ENCODE measurements around the gene IQCK.

The IQCK gene

DNA sequence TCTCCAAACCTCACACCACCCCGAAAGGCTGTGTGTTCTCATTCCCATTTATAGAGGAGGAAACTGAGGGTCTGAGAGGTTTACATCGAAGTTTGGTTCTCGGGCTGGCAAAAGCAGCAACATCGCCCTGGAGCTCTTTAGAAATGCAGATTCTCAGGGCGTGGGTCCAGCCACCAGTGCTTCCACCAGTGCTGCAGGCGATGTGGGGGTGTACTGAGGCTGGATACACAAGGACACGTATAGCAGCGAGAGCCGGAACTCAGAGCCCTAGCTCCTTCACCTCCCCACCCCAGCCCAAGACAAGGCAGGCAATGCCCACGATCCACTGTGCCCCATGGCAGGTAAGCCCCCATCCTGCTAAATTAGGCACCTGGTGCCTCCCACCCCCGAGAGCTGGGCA lies 160.7 kb downstream of the IQCK start:
- no peaks in the 10 kb centered on the region for H3K27me3 ChIP-seq (ENCODE audit: low read depth, low read length)
- peaks cover 36% of the 10 kb centered on the region for H3K4me1 ChIP-seq (ENCODE audit: low read length)
- no peak overlapping the region for H2AFZ ChIP-seq (ENCODE audit: low read depth, low read length)
- no peak overlapping the region for H3K9ac ChIP-seq (ENCODE audit: low read length)
- H3K9me3 ChIP-seq (ENCODE audit: insufficient read depth, low read length): no peaks in the 10 kb centered on the region
- no peaks in the 10 kb centered on the region for H4K20me1 ChIP-seq (ENCODE audit: insufficient read depth, low read length)
- H3K4me2 ChIP-seq (ENCODE audit: low read length): no peak overlapping the region
- H3K27ac ChIP-seq (ENCODE audit: low read length): no peak overlapping the region
- peaks cover 30% of the 10 kb centered on the region; the same call in 1 of the 2 replicates for H3K79me2 ChIP-seq (ENCODE audit: low read length)
- H3K36me3 ChIP-seq (replicated peaks; ENCODE audit: low read depth, low read length): no peaks in the 10 kb centered on the region
- TF ChIP-seq, protein P1, sequence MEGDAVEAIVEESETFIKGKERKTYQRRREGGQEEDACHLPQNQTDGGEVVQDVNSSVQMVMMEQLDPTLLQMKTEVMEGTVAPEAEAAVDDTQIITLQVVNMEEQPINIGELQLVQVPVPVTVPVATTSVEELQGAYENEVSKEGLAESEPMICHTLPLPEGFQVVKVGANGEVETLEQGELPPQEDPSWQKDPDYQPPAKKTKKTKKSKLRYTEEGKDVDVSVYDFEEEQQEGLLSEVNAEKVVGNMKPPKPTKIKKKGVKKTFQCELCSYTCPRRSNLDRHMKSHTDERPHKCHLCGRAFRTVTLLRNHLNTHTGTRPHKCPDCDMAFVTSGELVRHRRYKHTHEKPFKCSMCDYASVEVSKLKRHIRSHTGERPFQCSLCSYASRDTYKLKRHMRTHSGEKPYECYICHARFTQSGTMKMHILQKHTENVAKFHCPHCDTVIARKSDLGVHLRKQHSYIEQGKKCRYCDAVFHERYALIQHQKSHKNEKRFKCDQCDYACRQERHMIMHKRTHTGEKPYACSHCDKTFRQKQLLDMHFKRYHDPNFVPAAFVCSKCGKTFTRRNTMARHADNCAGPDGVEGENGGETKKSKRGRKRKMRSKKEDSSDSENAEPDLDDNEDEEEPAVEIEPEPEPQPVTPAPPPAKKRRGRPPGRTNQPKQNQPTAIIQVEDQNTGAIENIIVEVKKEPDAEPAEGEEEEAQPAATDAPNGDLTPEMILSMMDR (IDR thresholded peaks at IDR 0.05; ENCODE audit: low read depth, low read length): no peak
- TF ChIP-seq EZH2phosphoT487 (IDR thresholded peaks at IDR 0.05; ENCODE audit: low read depth): no peak
- no peak overlapping the region for H3K4me3 ChIP-seq (ENCODE audit: low read length)

DNA sequence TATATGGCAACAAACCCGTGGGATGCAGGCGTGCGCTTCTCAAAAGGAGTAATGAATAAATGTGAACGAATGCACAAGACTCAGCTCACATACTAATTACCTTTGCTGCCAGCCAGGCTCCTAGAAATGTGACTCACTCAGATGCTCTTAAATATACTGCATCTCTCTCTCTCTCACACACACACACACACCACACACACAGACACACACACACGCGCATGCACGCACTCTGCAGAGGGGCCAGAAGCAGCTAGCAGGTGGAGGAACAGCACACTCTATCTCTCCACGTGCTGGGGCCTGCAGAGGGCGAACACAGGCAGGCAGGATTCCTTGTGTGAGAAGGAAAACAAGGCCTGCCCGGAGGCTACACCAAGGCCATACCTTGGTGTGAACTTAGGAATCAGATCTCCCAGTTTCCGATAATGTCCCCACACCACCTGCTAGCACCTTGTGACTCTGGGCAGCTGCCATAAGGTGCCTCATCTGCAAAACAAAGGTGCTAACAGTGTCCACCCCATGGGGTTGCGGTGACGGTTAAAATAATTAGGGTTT lies 161.2 kb downstream of the IQCK start:
- Histone ChIP-seq H3K27ac (ENCODE audit: low read length) (no peak overlapping the region), H3K9me3 (ENCODE audit: insufficient read depth, low read length) (no peaks in the 10 kb centered on the region), H4K20me1 (ENCODE audit: insufficient read depth, low read length) (no peaks in the 10 kb centered on the region), H3K9ac (ENCODE audit: low read length) (no peak overlapping the region), H3K79me2 (ENCODE audit: low read length) (peaks cover 30% of the 10 kb centered on the region; the same call in 1 of the 2 replicates), H2AFZ (ENCODE audit: low read depth, low read length) (peak overlapping the region; percentile 32; the same call in 1 of the 2 replicates), H3K27me3 (ENCODE audit: low read depth, low read length) (no peaks in the 10 kb centered on the region), H3K4me1 (ENCODE audit: low read length) (peaks cover 31% of the 10 kb centered on the region), H3K4me3 (ENCODE audit: low read length) (no peak overlapping the region), H3K36me3 (replicated peaks; ENCODE audit: low read depth, low read length) (no peaks in the 10 kb centered on the region), H3K4me2 (ENCODE audit: low read length) (no peak overlapping the region)
- TF ChIP-seq, protein P1 (IDR thresholded peaks at IDR 0.05; ENCODE audit: low read depth, low read length): peak; percentile 23; the same call in 1 of the 2 replicates
- no peak for TF ChIP-seq EZH2phosphoT487 (IDR thresholded peaks at IDR 0.05; ENCODE audit: low read depth)

DNA sequence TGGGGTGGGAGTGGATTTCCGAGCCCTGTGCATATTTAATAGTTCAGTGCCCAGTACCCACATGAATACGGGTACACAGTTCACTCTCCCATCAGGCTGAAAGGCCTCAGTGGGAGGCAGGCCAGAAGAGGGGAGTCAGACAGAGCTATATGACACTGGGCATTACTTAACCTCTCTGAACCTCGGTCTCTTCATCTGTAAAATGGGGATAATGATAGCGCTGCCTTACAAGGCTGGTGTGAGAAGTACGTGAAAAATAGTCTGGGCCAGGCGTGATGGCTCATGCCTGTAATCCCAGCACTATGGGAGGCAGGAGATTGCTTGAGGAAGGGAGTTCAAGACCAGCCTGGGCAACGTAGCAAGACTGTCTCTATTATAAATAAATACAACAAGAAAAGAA lies 163.0 kb downstream of the IQCK start:
- no peak overlapping the region for H3K9ac ChIP-seq (ENCODE audit: low read length)
- H3K9me3 ChIP-seq (ENCODE audit: insufficient read depth, low read length): no peaks in the 10 kb centered on the region
- peaks cover 29% of the 10 kb centered on the region; the same call in 1 of the 2 replicates for H3K79me2 ChIP-seq (ENCODE audit: low read length)
- H2AFZ ChIP-seq (ENCODE audit: low read depth, low read length): no peak overlapping the region
- TF ChIP-seq EZH2phosphoT487 (IDR thresholded peaks at IDR 0.05; ENCODE audit: low read depth): no peak
- TF ChIP-seq, protein P1 (IDR thresholded peaks at IDR 0.05; ENCODE audit: low read depth, low read length): no peak
- no peaks in the 10 kb centered on the region for H3K27me3 ChIP-seq (ENCODE audit: low read depth, low read length)
- H4K20me1 ChIP-seq (ENCODE audit: insufficient read depth, low read length): no peaks in the 10 kb centered on the region
- H3K4me1 ChIP-seq (ENCODE audit: low read length): peaks cover 23% of the 10 kb centered on the region
- H3K36me3 ChIP-seq (replicated peaks; ENCODE audit: low read depth, low read length): no peaks in the 10 kb centered on the region
- no peak overlapping the region for H3K4me2 ChIP-seq (ENCODE audit: low read length)
- H3K4me3 ChIP-seq (ENCODE audit: low read length): no peak overlapping the region
- H3K27ac ChIP-seq (ENCODE audit: low read length): no peak overlapping the region

DNA sequence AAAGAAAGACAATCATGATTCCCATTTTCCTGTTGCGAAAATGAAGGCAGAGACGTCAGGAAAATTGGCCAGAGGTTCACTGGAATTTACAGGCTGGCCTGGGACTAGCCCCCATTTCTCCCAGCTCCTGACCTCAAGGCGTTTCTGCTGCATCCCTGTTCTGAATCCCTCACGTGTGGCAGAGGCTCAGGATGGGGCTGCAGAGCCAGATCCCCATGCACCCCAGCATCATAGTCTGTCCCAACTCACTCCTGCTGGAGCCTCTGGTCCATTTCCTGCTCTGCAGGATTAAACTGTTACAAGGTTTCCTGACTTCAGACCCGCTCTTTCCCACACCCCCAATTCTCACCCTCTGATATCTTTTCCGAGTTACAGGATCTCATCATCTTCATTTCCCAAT lies 163.7 kb downstream of the IQCK start:
- H4K20me1 ChIP-seq (ENCODE audit: insufficient read depth, low read length): no peaks in the 10 kb centered on the region
- H3K27me3 ChIP-seq (ENCODE audit: low read depth, low read length): no peaks in the 10 kb centered on the region
- no peaks in the 10 kb centered on the region for H3K36me3 ChIP-seq (replicated peaks; ENCODE audit: low read depth, low read length)
- peaks cover 29% of the 10 kb centered on the region for H3K4me1 ChIP-seq (ENCODE audit: low read length)
- no peaks in the 10 kb centered on the region for H3K9me3 ChIP-seq (ENCODE audit: insufficient read depth, low read length)
- H3K27ac ChIP-seq (ENCODE audit: low read length): no peak overlapping the region
- H3K79me2 ChIP-seq (ENCODE audit: low read length): peaks cover 29% of the 10 kb centered on the region; the same call in 1 of the 2 replicates
- no peak overlapping the region for H3K9ac ChIP-seq (ENCODE audit: low read length)
- no peak overlapping the region for H3K4me2 ChIP-seq (ENCODE audit: low read length)
- H2AFZ ChIP-seq (ENCODE audit: low read depth, low read length): no peak overlapping the region
- TF ChIP-seq, protein P1 (IDR thresholded peaks at IDR 0.05; ENCODE audit: low read depth, low read length): no peak
- no peak for TF ChIP-seq EZH2phosphoT487 (IDR thresholded peaks at IDR 0.05; ENCODE audit: low read depth)
- H3K4me3 ChIP-seq (ENCODE audit: low read length): no peak overlapping the region
